Choroid plexus epithelial cell (primary cell): Measurements from ENCODE around the gene ZGPAT.

Experiments
- DNase-seq: peaks from one replicate; pipeline ENCODE4 v3.0.0-alpha.2; 2010; ENCODE audit warnings: low read depth
- H3K4me3 ChIP-seq: 2 replicates; pipeline ENCODE4 v1.5.1; 2011; ENCODE audit warnings: low read depth, mild to moderate bottlenecking, control low read depth, low read length, moderate library complexity
- CTCF ChIP-seq: conservative IDR thresholded peaks from 2 replicates; pipeline ENCODE4 v1.5.1; 2011; ENCODE audit warnings: low read depth, mild to moderate bottlenecking, control low read depth, inconsistent platforms, low read length, moderate library complexity

ZGPAT gene

GRCh38 chr20:63767886-63768285 lies 60.0 kb downstream of the ZGPAT start:
- no peak for DNase-seq
- no peak overlapping the region for H3K4me3 ChIP-seq
- TF ChIP-seq CTCF, result no peak

- no peak for TF ChIP-seq CTCF
- H3K4me3 ChIP-seq, result no peak overlapping the region
- DNase-seq, result no peak
Measured at GRCh38 chr20:63768591-63769515, 61.0 kb downstream of the ZGPAT start.

- no peak for TF ChIP-seq CTCF
- no peak overlapping the region for H3K4me3 ChIP-seq
- DNase-seq, result no peak
Measured at GRCh38 chr20:63769891-63770474, 62.1 kb downstream of the ZGPAT start.

- H3K4me3 ChIP-seq, result no peak overlapping the region
- DNase-seq, result no peak
- TF ChIP-seq CTCF, result no peak
Measured at GRCh38 chr20:63771046-63771707, 63.3 kb downstream of the ZGPAT start.

GRCh38 chr20:63772781-63773518 lies 65.1 kb downstream of the ZGPAT start:
- no peak for TF ChIP-seq CTCF
- peak; percentile 13 for DNase-seq
- no peak overlapping the region for H3K4me3 ChIP-seq

- no peak overlapping the region for H3K4me3 ChIP-seq
- DNase-seq, result no peak
- TF ChIP-seq CTCF, result no peak
Measured at GRCh38 chr20:63773571-63774241, 65.9 kb downstream of the ZGPAT start.
